Activated B cell treated with CpG ODN at 0.5 μM for 24 hours (primary cell): ENCODE measurements around the gene HERPUD1. TPM values are rescaled to one million over a fixed set of nuclear protein-coding genes. Genes with fewer than 3 reads are reported as not detected.

Experiments used
- ATAC-seq: fragments of 200-7000 bp; cut with Tn5 transposase; one replicate; pipeline ENCODE4 v1.10.0; 2021; ENCODE audit warnings: low read depth, mild to moderate bottlenecking, moderate library complexity
- CTCF ChIA-PET: fragments of 350-600 bp; sonication (Branson Sonifier 250); formaldehyde crosslinking; loops from one replicate; lab custom pipeline; 2021; ENCODE audit warnings: antibody characterized with exemption; lab: Charles Lee
- POLR2A ChIA-PET: fragments of 350-600 bp; sonication (Branson Sonifier 250); formaldehyde crosslinking; loops from one replicate; lab custom pipeline; 2021; ENCODE audit warnings: antibody characterized with exemption; lab: Charles Lee
- DNase-seq: peaks from one replicate; pipeline ENCODE4 v3.0.0; 2022
- H3K27ac Mint-ChIP-seq: one replicate; pipeline ENCODE4 v1.8.0; 2020; ENCODE audit warnings: mixed read lengths
- H3K27me3 Mint-ChIP-seq: one replicate; pipeline ENCODE4 v1.8.0; 2021; ENCODE audit warnings: mixed read lengths
- H3K36me3 Mint-ChIP-seq: one replicate; pipeline ENCODE4 v1.8.0; 2021; ENCODE audit warnings: low read depth, mixed read lengths
- H3K4me1 Mint-ChIP-seq: one replicate; pipeline ENCODE4 v1.8.0; 2021; ENCODE audit warnings: mixed read lengths
- H3K4me3 Mint-ChIP-seq: one replicate; pipeline ENCODE4 v1.8.0; 2020; ENCODE audit warnings: mild to moderate bottlenecking, mixed read lengths
- H3K9me3 Mint-ChIP-seq: one replicate; pipeline ENCODE4 v1.8.0; 2020; ENCODE audit warnings: mixed read lengths
- intact Hi-C: fragments of 100-400 bp; cut with micrococcal nuclease; formaldehyde crosslinking; loops from one replicate; pipeline ENCODE4 v1.15.1; 2024
- total RNA-seq: library from RNA; stranded (reverse); gene quantifications from 2 replicates; pipeline ENCODE4 v1.2.3, GENCODE V29; 2022
- TF ChIP-seq, protein P1 (sequence below): fragments of 200-600 bp; IDR thresholded peaks from one replicate; pipeline ENCODE4 v1.8.0; 2022; ENCODE audit warnings: antibody characterized with exemption, mild to moderate bottlenecking

HERPUD1 gene
- total RNA-seq, 1 donor from 2014 or later: 820 TPM

DNA sequence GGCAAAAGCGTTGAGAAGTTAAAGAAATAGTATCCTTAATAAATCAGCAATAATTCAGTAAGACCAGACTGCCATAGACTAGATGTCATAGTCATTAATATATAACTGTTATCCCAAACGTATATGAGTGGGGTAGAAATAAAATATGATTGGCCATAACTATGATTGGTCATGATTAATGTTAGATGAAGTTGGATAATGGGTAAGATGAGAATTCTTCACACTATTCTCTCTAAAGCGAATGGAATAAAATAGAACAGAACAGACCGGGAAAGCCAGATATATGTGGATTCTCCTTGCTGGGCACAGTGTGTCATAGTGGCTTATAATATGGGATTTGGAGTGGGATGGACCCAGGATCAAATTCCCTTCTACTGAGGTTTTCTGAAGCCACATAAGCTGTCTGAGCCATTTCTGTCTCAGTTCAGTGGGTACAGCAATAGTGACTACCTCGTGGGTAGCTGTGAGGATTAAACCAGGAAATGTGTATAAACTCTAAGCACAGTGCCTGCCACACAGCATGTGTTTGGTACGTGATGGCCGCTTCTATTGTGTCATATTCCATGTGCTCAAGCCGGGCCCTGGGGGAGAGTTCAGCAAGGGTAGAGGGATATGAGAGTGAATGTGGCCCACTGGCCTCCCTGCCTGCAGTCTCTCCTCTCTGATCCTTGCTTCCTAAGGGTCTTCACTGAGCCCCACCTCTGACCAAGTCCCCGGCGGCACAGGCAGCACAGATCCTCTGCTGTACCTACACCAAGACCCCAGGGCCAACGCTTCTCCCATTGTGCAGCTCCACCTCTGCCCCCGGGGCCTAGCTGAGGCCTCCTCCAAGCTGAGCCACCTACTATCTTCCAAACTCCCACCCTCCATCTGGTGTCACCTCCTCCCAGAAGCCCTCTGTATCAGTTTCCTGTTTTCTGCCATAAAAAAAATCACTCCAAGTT, 33.5 kb downstream of the HERPUD1 start:
- no peaks in the 10 kb centered on the region for H3K36me3 Mint-ChIP-seq
- peak overlapping the region; percentile 84 for H3K27ac Mint-ChIP-seq
- ChIA-PET POLR2A (interaction anchor here (0.6 to 12.4 kb wide), 17 partner anchors 9 to 220 kb away, joined by 3 to 233 read pairs (median 4); partner anchors contain the start of genes NLRC5, PSME3IP1 and RSPRY1), CTCF (interaction anchor here (0.5 to 6.9 kb wide), 28 partner anchors 11 to 294 kb away, joined by 3 to 108 read pairs (median 6); partner anchors contain the start of genes CPNE2 and NLRC5)
- DNase-seq (no peak), ATAC-seq (peak; percentile 56)
- H3K4me1 Mint-ChIP-seq: peaks cover 29% of the 10 kb centered on the region
- intact Hi-C loops: loop anchor here (10.0 kb wide), 1 partner anchor 449 kb away; no protein-coding TSS in a partner anchor
- no peaks in the 10 kb centered on the region for H3K27me3 Mint-ChIP-seq
- H3K9me3 Mint-ChIP-seq: no peaks in the 10 kb centered on the region
- TF ChIP-seq, protein P1, sequence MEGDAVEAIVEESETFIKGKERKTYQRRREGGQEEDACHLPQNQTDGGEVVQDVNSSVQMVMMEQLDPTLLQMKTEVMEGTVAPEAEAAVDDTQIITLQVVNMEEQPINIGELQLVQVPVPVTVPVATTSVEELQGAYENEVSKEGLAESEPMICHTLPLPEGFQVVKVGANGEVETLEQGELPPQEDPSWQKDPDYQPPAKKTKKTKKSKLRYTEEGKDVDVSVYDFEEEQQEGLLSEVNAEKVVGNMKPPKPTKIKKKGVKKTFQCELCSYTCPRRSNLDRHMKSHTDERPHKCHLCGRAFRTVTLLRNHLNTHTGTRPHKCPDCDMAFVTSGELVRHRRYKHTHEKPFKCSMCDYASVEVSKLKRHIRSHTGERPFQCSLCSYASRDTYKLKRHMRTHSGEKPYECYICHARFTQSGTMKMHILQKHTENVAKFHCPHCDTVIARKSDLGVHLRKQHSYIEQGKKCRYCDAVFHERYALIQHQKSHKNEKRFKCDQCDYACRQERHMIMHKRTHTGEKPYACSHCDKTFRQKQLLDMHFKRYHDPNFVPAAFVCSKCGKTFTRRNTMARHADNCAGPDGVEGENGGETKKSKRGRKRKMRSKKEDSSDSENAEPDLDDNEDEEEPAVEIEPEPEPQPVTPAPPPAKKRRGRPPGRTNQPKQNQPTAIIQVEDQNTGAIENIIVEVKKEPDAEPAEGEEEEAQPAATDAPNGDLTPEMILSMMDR: no peak
- peak overlapping the region; percentile 2 for H3K4me3 Mint-ChIP-seq

DNA sequence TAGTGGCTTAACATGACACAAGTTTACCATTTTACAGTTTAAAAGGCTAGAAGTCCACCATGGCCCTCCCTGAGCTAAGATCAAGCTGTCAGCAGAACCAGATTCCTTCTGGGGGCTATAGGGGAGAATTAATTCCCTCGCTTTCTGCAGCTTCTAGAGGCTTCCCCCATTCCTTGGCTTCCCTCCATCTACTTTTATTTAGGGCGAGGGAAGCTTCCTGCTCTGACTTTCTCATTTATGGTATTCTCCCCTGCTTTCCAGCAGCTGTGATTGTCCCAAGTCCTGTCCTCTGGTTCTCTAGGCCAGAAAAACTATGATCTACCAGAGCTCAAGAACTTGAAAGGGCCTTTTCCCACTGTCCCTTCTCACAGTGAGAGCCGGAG, 34.1 kb downstream of the HERPUD1 start:
- ChIA-PET POLR2A (interaction anchor here (0.7 to 12.4 kb wide), 15 partner anchors 10 to 220 kb away, joined by 3 to 233 read pairs (median 4); partner anchors contain the start of genes NLRC5, PSME3IP1 and RSPRY1), CTCF (interaction anchor here (1.2 to 6.9 kb wide), 17 partner anchors 10 to 127 kb away, joined by 3 to 108 read pairs (median 7); partner anchors contain the start of genes CPNE2 and NLRC5)
- H3K9me3 Mint-ChIP-seq: no peaks in the 10 kb centered on the region
- DNase-seq: no peak
- H3K27ac Mint-ChIP-seq: peak overlapping the region; percentile 84
- no peaks in the 10 kb centered on the region for H3K36me3 Mint-ChIP-seq
- no peak overlapping the region for H3K4me3 Mint-ChIP-seq
- peaks cover 36% of the 10 kb centered on the region for H3K4me1 Mint-ChIP-seq
- no peak for ATAC-seq
- TF ChIP-seq, protein P1: no peak
- intact Hi-C loops: loop anchor here (10.0 kb wide), 1 partner anchor 449 kb away; no protein-coding TSS in a partner anchor
- no peaks in the 10 kb centered on the region for H3K27me3 Mint-ChIP-seq

DNA sequence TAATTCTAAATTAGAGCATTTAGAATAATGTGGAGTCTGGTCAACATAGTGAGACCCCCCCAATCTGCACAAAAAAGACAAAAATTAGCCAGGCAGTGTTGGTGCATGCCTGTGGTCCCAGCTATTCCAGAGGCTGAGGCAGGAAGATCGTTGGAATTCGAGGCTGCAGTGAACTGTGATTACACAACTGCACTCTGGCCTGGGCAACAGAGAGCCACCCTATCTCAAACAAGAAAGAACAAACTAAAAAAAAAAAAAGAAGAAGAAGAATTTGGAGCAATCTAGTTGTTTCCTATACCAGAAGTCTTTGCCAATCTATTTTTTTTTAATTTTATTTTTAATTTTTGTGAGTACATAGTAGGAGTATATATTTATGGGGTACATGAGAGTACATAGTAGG, 35.8 kb downstream of the HERPUD1 start:
- Mint-ChIP-seq H3K4me1 (peaks cover 52% of the 10 kb centered on the region), H3K4me3 (no peak overlapping the region), H3K27ac (no peak overlapping the region), H3K9me3 (no peaks in the 10 kb centered on the region), H3K36me3 (no peaks in the 10 kb centered on the region), H3K27me3 (no peaks in the 10 kb centered on the region)
- CTCF ChIA-PET: interaction anchor here (6.9 kb wide), 2 partner anchors 74 to 78 kb away, joined by 53 to 108 read pairs; no protein-coding TSS in a partner anchor
- ATAC-seq (no peak), DNase-seq (no peak)
- intact Hi-C loops: loop anchor here (10.0 kb wide), 1 partner anchor 447 kb away; no protein-coding TSS in a partner anchor
- TF ChIP-seq, protein P1: no peak
- POLR2A ChIA-PET: interaction anchor here (0.8 to 12.4 kb wide), 7 partner anchors 17 to 103 kb away, joined by 3 to 233 read pairs (median 6); partner anchors contain the start of genes NLRC5 and SLC12A3

DNA sequence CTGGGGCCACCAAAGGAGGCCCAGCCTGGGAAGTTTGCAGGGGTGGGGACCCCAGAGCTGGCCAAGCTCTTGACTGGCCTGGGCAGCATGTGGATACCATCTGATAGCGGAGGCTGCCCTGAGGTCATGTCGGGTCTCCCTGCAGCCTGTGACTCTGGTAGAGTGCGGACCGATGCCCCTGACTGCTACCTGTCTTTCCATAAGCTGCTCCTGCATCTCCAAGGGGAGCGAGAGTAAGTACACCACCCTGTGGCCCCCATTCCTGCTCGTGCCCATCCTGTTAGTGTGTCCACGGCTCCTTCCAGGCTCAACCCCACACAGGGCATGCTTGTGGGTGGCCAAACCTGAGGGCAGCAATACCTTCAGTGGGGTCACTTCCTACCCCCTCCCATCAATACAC, 37.8 kb downstream of the HERPUD1 start:
- intact Hi-C loops: loop anchor here (2.0 to 10.0 kb wide), 2 partner anchors 31 to 445 kb away; no protein-coding TSS in a partner anchor
- Mint-ChIP-seq H3K36me3 (no peaks in the 10 kb centered on the region), H3K27ac (peak overlapping the region; percentile 3), H3K4me1 (peaks cover 66% of the 10 kb centered on the region), H3K4me3 (no peak overlapping the region), H3K9me3 (no peaks in the 10 kb centered on the region), H3K27me3 (no peaks in the 10 kb centered on the region)
- DNase-seq: no peak
- TF ChIP-seq, protein P1: no peak
- POLR2A ChIA-PET: interaction anchor here (1.2 to 12.4 kb wide), 8 partner anchors 15 to 101 kb away, joined by 3 to 233 read pairs (median 18); partner anchors contain the start of gene NLRC5
- ATAC-seq: no peak
- CTCF ChIA-PET: interaction anchor here (1.3 to 3.1 kb wide), 5 partner anchors 19 to 115 kb away, joined by 4 to 20 read pairs (median 4); partner anchors contain the start of gene NLRC5
